Thyroid gland (tissue), 4 donors: ENCODE data around the gene RAB23. TPM values are rescaled to one million over a fixed set of nuclear protein-coding genes. Genes with fewer than 3 reads are reported as not detected.

Experiments used
- DNase-seq, 2 donors: peaks; one replicate each; pipeline ENCODE4 v3.0.0-alpha.2; 2019
- H3K27ac ChIP-seq, 3 donors: fragments of 200-600 bp; sonication (generic); 1 replicate in 2 of 3; 2 replicates in 1 of 3; pipeline ENCODE4 v1.5.1; 2016 to 2019; ENCODE audit warnings: mild to moderate bottlenecking in 1 of 3, moderate library complexity in 1 of 3
- H3K27me3 ChIP-seq: fragments of 200-600 bp; sonication (generic); one replicate; pipeline ENCODE4 v1.5.1; 2019
- H3K36me3 ChIP-seq, 2 donors: fragments of 200-600 bp; sonication (generic); one replicate each; pipeline ENCODE4 v1.5.1; 2016 to 2019
- H3K4me1 ChIP-seq, 2 donors: fragments of 200-600 bp; sonication (generic); one replicate each; pipeline ENCODE4 v1.5.1; 2017 to 2019
- H3K4me3 ChIP-seq, 3 donors: fragments of 200-600 bp; sonication (generic); replicated peaks in 1 of 3; 1 replicate in 2 of 3; 2 replicates in 1 of 3; pipeline ENCODE4 v1.5.1; 2016; ENCODE audit warnings: mild to moderate bottlenecking in 1 of 3
- H3K9me3 ChIP-seq: fragments of 200-600 bp; sonication (generic); one replicate; pipeline ENCODE4 v1.5.1; 2017
- POLR2A ChIP-seq, 2 donors: fragments of 450-650 bp; IDR thresholded peaks; one replicate each; pipeline ENCODE4 v1.6.1; 2017; ENCODE audit warnings: antibody characterized with exemption in 2 of 2, mild to moderate bottlenecking in 2 of 2, moderate library complexity in 1 of 2
- WGBS, 2 donors: methylation state at CpG; one replicate each; pipeline ENCODE4 v1.1.5; 2017; 5-methylcytosine and 5-hydroxymethylcytosine counted together
- intact Hi-C: fragments of 100-400 bp; cut with DNase I; formaldehyde crosslinking; loops from one replicate; pipeline ENCODE4 v1.15.1; 2023
- total RNA-seq, 4 donors: library from RNA; depleted of rRNA; stranded (reverse); fragments of >200 nt; gene quantifications; one replicate each; pipeline ENCODE4 v1.2.3, GENCODE V29; 2016
- TF ChIP-seq, protein P1 (sequence below), 6 experiments: fragments of 200-600 bp in 3 of 6; fragments of 450-650 bp in 3 of 6; sonication (generic) in 3 of 6; IDR thresholded peaks; one replicate each; pipeline ENCODE4 v1.5.1; 2016 to 2019; ENCODE audit warnings: antibody characterized with exemption in 6 of 6, mild to moderate bottlenecking in 2 of 6, inconsistent platforms in 1 of 6, moderate library complexity in 1 of 6

Gene RAB23
- total RNA-seq, 4 donors from 2014 or later: 19.6 to 38.9 (median 27.9) TPM

DNA sequence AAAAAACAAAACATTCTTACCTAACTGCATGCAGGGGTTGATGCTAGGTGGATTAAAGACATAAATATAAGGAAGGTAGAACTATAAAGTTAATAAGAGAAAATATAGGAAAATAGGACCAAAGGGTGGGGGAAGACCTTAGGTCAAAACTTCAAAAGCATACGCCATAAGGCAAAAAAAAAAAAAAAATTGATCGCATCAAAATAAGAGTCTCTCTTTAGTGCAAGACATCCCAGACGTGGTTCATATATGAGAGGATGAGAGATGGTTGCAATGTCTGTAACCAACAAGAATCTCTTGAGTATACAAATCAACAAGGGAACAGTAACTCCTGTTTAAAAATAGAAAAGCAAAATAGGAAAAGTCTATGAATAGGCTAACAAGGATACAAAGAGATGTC lies 41.5 kb downstream of the RAB23 start:
- 92 to 95% methylated on average over 3 of the region's 3 CpGs for whole genome bisulfite sequencing, 2 donors
- no peak for DNase-seq
- Histone ChIP-seq H3K36me3 (peaks cover 7% of the 10 kb centered on the region in 2 donors), H3K4me1 (no peaks in the 10 kb centered on the region), H3K9me3 (no peaks in the 10 kb centered on the region), H3K27ac (no peak overlapping the region), H3K27me3 (no peaks in the 10 kb centered on the region), H3K4me3 (no peak overlapping the region)
- intact Hi-C loops: no loop called here
- TF ChIP-seq POLR2A (IDR thresholded peaks at IDR 0.05): no peak
- TF ChIP-seq, protein P1, sequence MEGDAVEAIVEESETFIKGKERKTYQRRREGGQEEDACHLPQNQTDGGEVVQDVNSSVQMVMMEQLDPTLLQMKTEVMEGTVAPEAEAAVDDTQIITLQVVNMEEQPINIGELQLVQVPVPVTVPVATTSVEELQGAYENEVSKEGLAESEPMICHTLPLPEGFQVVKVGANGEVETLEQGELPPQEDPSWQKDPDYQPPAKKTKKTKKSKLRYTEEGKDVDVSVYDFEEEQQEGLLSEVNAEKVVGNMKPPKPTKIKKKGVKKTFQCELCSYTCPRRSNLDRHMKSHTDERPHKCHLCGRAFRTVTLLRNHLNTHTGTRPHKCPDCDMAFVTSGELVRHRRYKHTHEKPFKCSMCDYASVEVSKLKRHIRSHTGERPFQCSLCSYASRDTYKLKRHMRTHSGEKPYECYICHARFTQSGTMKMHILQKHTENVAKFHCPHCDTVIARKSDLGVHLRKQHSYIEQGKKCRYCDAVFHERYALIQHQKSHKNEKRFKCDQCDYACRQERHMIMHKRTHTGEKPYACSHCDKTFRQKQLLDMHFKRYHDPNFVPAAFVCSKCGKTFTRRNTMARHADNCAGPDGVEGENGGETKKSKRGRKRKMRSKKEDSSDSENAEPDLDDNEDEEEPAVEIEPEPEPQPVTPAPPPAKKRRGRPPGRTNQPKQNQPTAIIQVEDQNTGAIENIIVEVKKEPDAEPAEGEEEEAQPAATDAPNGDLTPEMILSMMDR (IDR thresholded peaks at IDR 0.05): no peak

DNA sequence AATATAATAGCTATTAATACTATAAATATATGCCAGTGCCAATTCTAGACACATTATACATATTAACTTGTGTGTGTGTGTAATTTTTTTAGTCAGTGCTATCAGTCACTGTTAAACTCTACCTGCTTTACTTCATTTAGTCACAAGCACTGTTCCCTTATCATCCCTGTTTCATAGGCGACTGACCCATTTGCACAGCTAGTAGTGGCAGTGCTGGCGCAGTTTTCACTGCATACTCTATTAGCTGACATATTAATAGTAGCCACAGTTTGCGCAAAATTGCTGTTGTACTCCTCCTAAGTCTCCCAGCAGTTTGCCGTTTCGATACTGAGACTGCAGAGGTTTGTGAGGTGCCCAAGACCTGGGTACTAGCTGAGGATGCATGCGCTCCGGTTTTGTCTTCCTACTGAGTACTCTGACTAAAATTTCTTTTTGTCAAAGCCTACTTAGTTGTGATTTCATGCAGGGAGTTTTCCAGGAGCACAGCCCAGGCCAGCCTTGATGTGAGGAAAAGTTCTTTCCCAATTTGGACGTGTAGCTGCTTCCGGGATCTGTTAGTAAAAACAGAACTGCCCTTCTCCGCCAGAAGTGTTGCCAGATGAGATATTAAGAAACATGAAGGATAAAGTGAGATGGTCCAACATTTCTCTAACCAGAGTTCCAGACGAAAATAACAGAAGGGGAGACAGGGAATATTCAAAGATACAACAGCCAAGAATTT lies 44.4 kb downstream of the RAB23 start:
- WGBS, 2 donors: 88 to 90% methylated on average over 11 of the region's 11 CpGs
- Histone ChIP-seq H3K4me3 (no peak overlapping the region), H3K4me1 (peaks cover 9 to 16% of the 10 kb centered on the region in 2 donors), H3K36me3 (peaks cover 0 to 2% of the 10 kb centered on the region in 2 donors), H3K27me3 (no peaks in the 10 kb centered on the region), H3K9me3 (no peaks in the 10 kb centered on the region), H3K27ac (no peak overlapping the region)
- intact Hi-C loops: loop anchor here (10.0 kb wide), 1 partner anchor 137 kb away; the partner anchor contains the start of gene PRIM2
- DNase-seq: peak in 1 of 2 donors; percentile 6
- TF ChIP-seq, protein P1 (IDR thresholded peaks at IDR 0.05): no peak
- TF ChIP-seq POLR2A (IDR thresholded peaks at IDR 0.05): no peak

DNA sequence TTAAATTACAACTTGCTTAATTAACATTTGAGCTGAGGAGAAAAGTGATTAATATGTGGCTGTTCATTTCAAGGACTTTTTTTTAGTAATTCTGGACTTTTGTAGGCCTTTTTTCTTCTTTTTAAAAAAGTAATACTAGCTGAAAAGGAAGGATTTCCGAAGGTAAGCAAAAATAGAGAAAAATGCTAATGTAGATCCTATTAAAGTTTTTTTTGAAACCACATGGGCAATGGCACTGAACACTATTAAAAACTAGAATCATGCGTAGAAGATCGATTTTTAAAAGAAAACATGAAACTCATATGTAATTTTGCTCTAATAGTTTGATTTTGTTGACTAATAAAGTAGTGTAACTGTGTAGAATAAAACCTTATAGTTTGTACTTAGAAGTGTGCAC lies 47.6 kb downstream of the RAB23 start:
- no peak for TF ChIP-seq POLR2A (IDR thresholded peaks at IDR 0.05)
- TF ChIP-seq, protein P1 (IDR thresholded peaks at IDR 0.05): no peak
- intact Hi-C loops: loop anchor here (5.0 to 10.0 kb wide), 2 partner anchors 48 to 140 kb away; partner anchors contain the start of genes PRIM2 and RAB23
- no peaks in the 10 kb centered on the region for H3K9me3 ChIP-seq
- no peak overlapping the region for H3K4me3 ChIP-seq
- peak overlapping the region in 1 of 3 donors; percentile 51 for H3K27ac ChIP-seq
- no peaks in the 10 kb centered on the region for H3K36me3 ChIP-seq
- H3K4me1 ChIP-seq: peaks cover 12 to 16% of the 10 kb centered on the region in 2 donors
- no peak for DNase-seq
- no peaks in the 10 kb centered on the region for H3K27me3 ChIP-seq
- 94 to 95% methylated on average over 3 of the region's 3 CpGs for WGBS, 2 donors

DNA sequence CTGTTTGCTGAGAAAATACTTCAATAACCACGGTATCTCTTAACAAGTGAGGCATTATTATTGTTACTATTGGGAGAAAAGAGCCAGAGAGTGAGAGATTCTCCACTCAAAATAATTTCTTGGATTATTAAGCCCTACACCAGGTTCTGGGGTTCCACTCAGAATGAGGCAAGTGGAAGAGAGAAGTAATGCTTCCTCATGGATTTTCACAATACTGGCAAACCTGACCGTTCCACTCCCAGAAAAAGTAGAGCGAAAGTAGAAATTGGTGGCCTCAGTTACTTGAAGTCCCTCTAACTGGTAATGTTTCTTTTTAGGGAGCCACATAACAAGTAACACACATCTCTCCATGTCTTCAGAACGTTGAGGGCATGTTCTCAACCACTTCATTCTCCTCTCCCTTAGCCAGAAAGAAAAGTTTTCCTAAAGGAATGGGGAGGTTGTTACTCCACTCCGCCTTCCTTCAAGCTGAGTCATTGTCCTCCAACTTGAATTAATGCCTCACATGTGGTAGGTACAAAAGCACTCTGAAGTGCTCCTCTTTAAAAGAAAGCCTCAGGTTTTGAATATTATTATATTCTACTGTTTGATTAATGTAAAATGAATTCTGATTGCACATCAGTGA lies 48.1 kb downstream of the RAB23 start:
- H3K4me3 ChIP-seq: peak overlapping the region in 1 of 3 donors; percentile 65
- H3K9me3 ChIP-seq: no peaks in the 10 kb centered on the region
- peak overlapping the region in 2 of 3 donors; percentile 51 to 95 for H3K27ac ChIP-seq
- no peaks in the 10 kb centered on the region for H3K36me3 ChIP-seq
- intact Hi-C loops: loop anchor here (5.0 to 10.0 kb wide), 2 partner anchors 48 to 141 kb away; partner anchors contain the start of genes PRIM2 and RAB23
- H3K4me1 ChIP-seq: peaks cover 12 to 16% of the 10 kb centered on the region in 2 donors
- no peak for DNase-seq
- no peaks in the 10 kb centered on the region for H3K27me3 ChIP-seq
- WGBS, 2 donors: 73 to 74% methylated on average over 5 of the region's 5 CpGs
- no peak for TF ChIP-seq POLR2A (IDR thresholded peaks at IDR 0.05)
- TF ChIP-seq, protein P1 (IDR thresholded peaks at IDR 0.05): no peak
